Thyroid gland (tissue), 4 donors: ENCODE data around the gene UGT1A10.

Experiments
- POLR2A ChIP-seq, 2 donors: fragments of 450-650 bp; IDR thresholded peaks; one replicate each; pipeline ENCODE4 v1.6.1; 2017; ENCODE audit warnings: antibody characterized with exemption in 2 of 2, mild to moderate bottlenecking in 2 of 2, moderate library complexity in 1 of 2
- TF ChIP-seq, protein P1 (sequence below), 6 experiments: fragments of 200-600 bp in 3 of 6; fragments of 450-650 bp in 3 of 6; sonication (generic) in 3 of 6; IDR thresholded peaks; one replicate each; pipeline ENCODE4 v1.5.1; 2016 to 2019; ENCODE audit warnings: antibody characterized with exemption in 6 of 6, mild to moderate bottlenecking in 2 of 6, inconsistent platforms in 1 of 6, moderate library complexity in 1 of 6

DNA sequence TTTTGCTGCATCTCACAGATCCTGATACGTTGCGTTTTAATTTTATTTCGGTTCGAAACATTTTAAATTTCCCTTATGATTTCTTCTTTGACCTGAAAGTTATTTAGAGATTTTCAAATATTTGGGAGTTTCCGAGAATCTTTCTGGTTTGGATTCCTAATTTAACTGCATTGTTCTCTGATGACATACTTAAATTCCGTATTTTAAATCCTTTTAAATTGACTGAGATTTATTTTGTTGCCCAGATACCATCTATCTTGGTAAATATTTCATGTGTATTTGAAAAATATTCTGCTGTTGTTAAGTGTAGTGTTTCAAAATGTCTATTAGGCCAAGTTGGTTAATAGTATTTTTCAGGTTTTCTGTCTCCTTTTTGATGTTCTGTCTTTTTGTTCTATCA is 179.6 kb downstream of the UGT1A10 start:
- TF ChIP-seq, protein P1, sequence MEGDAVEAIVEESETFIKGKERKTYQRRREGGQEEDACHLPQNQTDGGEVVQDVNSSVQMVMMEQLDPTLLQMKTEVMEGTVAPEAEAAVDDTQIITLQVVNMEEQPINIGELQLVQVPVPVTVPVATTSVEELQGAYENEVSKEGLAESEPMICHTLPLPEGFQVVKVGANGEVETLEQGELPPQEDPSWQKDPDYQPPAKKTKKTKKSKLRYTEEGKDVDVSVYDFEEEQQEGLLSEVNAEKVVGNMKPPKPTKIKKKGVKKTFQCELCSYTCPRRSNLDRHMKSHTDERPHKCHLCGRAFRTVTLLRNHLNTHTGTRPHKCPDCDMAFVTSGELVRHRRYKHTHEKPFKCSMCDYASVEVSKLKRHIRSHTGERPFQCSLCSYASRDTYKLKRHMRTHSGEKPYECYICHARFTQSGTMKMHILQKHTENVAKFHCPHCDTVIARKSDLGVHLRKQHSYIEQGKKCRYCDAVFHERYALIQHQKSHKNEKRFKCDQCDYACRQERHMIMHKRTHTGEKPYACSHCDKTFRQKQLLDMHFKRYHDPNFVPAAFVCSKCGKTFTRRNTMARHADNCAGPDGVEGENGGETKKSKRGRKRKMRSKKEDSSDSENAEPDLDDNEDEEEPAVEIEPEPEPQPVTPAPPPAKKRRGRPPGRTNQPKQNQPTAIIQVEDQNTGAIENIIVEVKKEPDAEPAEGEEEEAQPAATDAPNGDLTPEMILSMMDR (IDR thresholded peaks at IDR 0.05), result no peak
- no peak for TF ChIP-seq POLR2A (IDR thresholded peaks at IDR 0.05)
